HG03432 (cell line): Measurements from ENCODE around the gene CPNE7.
A peak's percentile ranks its signal among the peaks of the same experiment; 100 is the strongest.

Experiments used
- ATAC-seq: cut with Tn5 transposase; IDR thresholded peaks from one replicate; pipeline ENCODE4 v1.9.1; 2021; ENCODE audit warnings: mild to moderate bottlenecking, moderate library complexity; ENCODE audit not compliant: unreplicated experiment

The CPNE7 gene

DNA sequence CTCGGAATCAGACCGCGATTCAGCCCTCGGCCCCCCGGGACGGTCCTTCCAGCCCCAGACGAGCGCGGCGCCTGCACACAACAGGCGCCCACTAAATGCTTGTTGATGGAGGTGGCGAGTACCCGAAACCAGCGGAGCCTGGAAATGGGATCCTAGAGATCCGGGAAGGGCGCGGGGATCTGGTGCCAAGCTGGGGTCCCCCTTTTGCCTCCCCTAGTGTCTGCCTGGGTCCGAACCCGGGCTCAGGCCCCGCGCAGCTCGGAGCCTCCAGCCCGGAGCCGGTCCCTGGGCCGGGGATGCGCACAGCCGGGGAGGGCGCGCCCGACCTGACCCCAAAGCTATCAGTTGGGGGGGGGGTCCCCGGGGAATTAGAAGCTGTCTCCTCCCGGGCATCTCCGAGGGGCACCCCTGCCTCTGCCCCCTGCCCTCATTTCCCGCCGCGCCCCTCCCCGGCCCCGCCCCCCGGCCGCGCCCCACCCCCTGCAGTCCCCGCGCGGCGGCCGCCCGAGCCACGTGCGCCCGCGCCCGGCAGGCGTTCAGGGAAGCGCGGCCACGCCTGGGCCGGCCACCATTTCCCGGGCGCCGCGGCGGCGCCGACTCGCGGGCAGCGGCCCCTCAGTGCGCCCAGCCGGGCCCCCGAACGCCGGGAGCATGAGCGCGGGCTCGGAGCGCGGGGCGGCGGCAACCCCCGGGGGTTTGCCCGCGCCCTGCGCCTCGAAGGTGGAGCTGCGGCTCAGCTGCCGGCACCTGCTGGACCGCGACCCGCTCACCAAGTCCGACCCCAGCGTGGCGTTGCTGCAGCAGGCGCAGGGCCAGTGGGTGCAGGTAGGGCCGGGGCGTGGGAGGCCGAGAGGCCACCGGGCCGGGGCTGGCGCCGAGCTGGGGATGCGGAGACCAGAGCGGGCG, at the start of gene CPNE7:
Gene CPNE7, plus strand, starts transcription at position 512 of the 906 bp plus-strand sequence. Its CDS starts 140 bp downstream, at position 652.
- peak; percentile 29 for ATAC-seq

DNA sequence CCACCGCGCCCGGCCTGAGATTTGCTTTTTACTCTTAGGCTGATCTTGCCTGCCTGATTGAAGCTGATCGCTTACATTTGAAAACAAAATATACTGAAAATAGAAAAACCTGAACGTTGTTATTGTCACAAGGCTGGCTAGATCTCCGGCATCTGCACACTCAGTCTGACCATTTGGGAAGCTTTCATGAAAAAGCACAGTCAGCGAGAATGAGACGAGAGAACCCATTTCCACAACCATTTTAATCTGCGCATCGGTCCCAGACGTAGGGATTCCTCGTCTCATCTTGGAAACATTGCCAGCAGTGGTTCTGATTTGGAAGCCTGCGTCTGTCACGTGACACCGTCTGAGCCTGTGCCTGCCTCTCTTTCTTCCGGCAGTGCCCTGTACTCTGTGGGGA, 46.5 kb upstream of the CPNE7 start:
- ATAC-seq = no peak

DNA sequence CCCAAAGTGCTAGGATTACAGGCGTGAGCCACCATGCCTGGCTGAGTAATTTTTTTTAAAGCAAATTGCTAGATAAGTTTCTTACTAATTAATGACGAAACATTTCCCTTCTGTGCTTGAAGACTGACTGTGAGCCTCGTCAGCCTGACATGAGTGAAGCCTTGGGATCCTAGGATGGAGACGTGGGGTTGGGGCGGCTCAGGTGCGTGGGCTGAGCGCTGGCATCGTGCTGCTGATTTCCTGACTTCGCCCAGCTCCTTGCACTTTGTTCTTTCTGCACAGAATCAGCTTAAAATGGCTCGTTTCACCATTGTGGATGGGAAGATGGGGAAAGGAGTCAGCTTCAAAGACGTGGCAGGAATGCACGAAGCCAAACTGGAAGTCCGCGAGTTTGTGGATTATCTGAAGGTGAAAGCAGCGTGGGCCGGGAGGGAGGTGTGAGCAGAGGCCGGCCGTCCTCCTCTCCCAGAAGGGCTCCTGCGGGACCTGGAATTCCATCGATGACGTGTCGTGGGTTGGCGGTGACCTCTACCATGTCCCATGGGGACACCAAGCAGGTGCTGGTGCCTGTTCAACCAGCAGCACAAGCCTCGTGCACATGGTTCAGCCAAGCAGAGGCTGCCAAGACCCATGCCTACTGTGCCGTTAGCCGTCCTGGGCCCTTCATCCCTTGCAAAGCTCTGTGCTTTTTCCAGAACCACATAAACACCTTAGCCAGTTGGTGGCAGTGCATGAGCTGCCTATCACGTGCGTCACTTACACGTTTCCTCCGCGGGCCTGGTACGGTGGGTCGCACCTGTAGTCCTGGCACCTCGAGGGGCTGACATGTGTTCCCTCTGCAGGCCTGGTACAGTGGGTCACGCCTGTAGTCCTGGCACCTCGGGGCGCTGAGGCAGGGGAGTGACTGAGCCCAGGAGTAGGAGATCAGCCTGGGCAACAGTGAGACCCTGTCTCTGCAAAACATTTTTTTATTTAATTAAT, 44.9 kb upstream of the CPNE7 start:
- no peak for ATAC-seq

DNA sequence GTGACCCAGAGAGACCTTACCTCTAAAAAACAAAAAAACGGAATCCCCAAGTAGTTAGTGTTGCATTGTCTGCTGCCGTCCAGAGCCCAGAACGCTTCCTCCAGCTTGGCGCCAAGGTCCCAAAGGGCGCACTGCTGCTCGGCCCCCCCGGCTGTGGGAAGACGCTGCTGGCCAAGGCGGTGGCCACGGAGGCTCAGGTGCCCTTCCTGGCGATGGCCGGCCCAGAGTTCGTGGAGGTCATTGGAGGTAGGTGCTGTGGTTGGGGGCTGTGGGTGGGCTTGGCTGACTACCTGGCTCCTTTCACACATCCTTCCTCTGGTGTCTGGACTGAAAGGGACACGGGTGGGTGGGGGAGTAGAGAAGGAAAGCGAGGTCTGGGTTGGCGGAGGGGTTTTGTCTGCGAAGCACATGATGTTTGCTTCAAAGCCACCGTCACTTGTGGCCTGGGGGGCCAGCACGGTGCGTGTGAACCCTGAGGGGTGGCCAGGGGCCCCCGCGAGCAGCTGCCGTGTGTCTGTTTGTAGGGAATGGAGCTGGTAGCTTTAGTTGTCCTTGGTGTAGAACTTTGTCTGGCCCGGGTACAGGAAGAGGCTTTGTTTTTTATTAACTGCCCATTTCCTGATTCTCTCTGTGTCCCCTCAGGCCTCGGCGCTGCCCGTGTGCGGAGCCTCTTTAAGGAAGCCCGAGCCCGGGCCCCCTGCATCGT, 43.6 kb upstream of the CPNE7 start:
- no peak for ATAC-seq

- no peak for ATAC-seq
These were observed 41.3 kb upstream of the CPNE7 start for GRCh38 chr16:89534252-89534756.

- ATAC-seq = no peak
These were observed 39.2 kb upstream of the CPNE7 start for GRCh38 chr16:89536371-89536770.

DNA sequence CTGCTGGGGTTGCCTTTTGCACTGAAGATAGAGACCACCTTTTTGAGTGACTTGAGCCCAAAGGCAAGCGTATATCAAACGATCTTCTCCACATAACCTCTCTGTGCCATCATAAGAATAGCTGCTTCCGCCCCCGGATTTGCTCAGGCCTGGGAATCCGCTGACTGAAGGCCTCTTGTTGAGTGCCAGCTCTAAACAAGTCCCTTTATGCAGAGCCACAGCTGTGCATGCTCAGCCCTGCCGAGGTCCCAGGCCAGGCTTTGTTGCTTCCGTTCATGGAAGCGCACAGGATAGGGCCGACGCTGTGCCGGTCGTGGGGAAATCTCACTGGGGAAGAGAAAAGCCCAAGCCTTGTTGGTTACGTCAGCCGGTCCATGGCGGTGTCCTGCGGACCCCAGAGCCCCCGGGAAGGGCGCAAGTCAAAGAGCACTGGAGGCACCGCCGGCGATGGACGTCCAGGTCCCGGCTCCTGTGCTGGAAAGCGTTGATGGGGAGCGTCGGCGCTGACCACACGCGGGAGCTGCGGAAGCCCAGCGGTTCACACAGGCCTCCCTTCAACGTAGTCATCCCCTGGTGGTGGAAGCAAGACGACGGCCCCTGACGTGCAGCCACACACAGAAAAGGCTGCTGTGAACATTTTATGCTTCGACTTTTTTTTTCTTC, 38.5 kb upstream of the CPNE7 start:
- no peak for ATAC-seq

DNA sequence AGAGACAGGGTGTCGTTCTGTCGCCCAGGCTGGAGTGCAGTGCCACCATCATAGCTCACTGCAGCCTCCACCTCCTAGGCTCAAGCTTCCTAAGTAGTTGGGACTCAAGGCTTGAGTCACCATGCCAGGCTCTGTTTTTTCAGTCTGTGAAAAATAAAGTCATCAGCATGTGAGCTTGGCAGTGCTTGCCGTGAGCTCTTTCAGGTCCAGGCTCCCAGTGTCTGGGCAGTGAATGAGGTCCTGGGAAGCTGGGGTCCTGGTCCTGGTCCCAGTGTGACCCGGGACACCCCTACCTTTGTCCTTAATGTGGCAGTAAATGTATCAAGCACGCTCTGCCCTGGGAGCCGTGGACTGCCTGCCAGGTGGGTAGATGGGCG, 38.0 kb upstream of the CPNE7 start:
- no peak for ATAC-seq

DNA sequence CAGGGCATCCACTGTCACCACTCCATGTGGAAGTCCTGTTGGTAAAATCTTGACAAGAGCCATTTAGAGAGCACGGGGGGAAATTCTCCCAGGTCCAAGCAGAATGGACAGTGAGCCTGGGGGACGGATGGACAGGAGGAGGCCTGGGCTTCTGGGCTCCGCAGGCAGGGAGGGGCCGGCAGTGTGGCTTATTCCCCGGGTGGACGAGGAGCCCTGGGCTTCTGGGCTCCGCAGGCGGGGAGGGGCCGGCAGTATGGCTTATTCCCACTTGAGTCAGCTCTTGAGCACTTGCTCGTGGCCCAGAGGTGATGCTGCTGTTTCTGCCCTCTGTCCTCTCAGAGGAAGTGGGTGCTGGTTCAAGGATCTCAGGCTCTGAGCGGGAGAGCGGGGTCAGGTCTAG, 37.3 kb upstream of the CPNE7 start:
- no peak for ATAC-seq

- ATAC-seq = no peak
These were observed 35.0 kb upstream of the CPNE7 start for GRCh38 chr16:89540557-89540956.

DNA sequence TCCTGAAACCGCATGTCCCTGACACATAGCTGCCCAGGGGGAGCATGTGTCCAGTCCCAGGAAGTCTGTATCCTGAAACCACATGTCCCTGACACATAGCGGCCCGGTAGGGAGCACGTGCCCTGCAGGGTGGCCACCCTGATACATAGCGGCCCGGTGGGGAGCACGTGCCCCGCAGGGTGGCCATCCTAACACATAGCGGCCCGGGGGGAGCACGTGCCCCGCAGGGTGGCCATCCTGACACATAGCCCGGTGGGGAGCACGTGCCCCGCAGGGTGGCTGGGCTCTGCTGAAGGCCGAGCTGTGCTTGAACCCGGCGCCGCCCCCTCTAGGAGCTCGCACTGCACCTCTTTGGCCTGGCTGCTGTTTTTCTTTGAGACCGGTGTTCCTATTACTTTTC, 33.8 kb upstream of the CPNE7 start:
- no peak for ATAC-seq

GRCh38 chr16:89544113-89544512, 31.4 kb upstream of the CPNE7 start:
- ATAC-seq = no peak

- ATAC-seq = no peak
These were observed 30.9 kb upstream of the CPNE7 start for GRCh38 chr16:89544713-89545043.

- ATAC-seq = no peak
These were observed 30.3 kb upstream of the CPNE7 start for GRCh38 chr16:89545044-89545830.

DNA sequence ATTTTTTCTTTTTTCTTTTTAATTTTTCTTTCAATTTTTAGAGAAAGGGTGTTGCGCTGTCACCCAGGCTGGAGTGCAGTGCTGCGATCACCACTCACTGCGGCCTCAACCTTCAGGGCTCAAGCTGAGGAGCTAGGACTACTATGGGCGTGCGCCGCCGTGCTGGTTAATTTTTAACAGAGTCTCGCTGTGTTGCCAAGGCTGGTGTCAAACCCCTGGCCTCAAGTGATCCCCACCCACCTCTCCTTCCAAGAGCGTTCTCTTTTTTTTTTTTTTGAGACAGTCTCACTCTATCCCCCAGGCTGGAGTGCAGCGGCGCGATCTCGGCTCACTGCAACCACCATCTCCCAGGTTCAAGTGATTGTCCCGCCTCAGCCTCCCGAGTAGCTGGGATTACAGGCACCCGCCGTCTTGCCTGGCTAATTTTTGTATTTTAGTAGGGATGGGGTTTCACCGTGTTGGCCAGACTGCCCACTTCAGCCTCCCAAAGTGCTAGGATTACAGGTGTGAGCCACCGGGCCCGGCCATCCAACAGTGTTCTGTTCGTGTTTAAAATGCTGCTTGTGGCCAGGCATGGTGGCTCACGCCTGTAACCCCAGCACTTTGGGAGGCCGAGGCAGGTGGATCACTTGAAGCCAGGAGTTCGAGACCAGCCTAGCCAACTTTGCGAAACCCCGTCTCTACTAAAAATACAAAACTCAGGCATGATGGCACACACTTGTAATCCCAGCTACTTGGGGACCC, 29.6 kb upstream of the CPNE7 start:
- ATAC-seq = no peak

- ATAC-seq = no peak
These were observed 28.8 kb upstream of the CPNE7 start for GRCh38 chr16:89546781-89547180.

DNA sequence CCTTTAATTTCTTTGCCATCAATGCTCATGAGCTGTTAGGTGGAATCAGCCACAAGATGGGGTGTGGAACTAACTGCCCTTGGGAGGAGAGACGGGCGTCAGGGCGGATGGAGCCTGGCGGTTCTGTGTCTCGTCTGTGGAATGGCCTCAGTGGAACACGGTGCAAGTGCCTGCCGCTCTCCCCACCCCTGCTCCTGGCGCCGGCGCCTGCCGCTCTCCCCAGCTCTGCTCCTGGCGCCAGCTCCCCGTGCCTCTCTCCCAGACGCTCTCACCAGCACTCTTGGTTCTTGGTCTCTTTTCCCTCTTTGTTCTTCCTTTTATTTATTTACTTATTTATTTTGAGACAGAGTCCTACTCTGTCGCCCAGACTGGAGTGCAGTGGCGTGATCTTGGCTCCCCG, 28.3 kb upstream of the CPNE7 start:
- ATAC-seq = no peak

DNA sequence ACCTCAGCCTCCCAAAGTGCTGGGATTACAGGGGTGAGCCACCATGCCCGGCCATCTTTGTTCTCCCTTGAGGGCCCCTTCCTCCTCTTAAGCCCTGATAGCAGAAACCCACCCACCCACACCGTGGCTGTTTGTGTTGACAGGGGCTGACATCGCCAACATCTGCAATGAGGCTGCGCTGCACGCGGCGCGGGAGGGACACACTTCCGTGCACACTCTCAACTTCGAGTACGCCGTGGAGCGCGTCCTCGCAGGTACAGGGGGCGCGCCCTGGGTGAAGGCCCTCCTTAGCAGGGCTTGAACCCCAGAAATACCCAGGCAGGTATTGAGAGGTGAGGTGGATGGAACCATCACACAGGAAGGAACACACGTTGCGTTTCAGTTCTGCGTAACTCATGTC, 27.7 kb upstream of the CPNE7 start:
- ATAC-seq = no peak
